HL-60/S4 treated with retinoic acid at 250 ng/mL for 4 days and 3 days (cell line): ENCODE results near the gene KLHDC8A.

Source experiments
- in situ Hi-C: fragments of 300-500 bp; cut with MboI; formaldehyde crosslinking; loops from 2 replicates; pipeline ENCODE4 v1.7.0; 2022; ENCODE audit warnings: low sequenced_read_pairs

Gene KLHDC8A

GRCh38 chr1:205319081-205320018, 37.4 kb downstream of the KLHDC8A start:
- in situ Hi-C loops: loop anchor here (5.0 kb wide), 1 partner anchor 32 kb away; no protein-coding TSS in a partner anchor

- in situ Hi-C loops: no loop called here
Measured at GRCh38 chr1:205318231-205318991, 38.3 kb downstream of the KLHDC8A start.

GRCh38 chr1:205317311-205317917, 39.3 kb downstream of the KLHDC8A start:
- in situ Hi-C loops: no loop called here

- in situ Hi-C loops: no loop called here
Measured at GRCh38 chr1:205316161-205316566, 40.6 kb downstream of the KLHDC8A start.

GRCh38 chr1:205315008-205315618, 41.6 kb downstream of the KLHDC8A start:
- in situ Hi-C loops: no loop called here

GRCh38 chr1:205313563-205314308, 43.0 kb downstream of the KLHDC8A start:
- in situ Hi-C loops: no loop called here

- in situ Hi-C loops: no loop called here
Measured at GRCh38 chr1:205312866-205313562, 43.7 kb downstream of the KLHDC8A start.

- in situ Hi-C loops: no loop called here
Measured at GRCh38 chr1:205310976-205311704, 45.6 kb downstream of the KLHDC8A start.

- in situ Hi-C loops: no loop called here
Measured at GRCh38 chr1:205309741-205310140, 47.0 kb downstream of the KLHDC8A start.

GRCh38 chr1:205306929-205307566, 49.7 kb downstream of the KLHDC8A start:
- in situ Hi-C loops: no loop called here

GRCh38 chr1:205304695-205305070, 52.0 kb downstream of the KLHDC8A start:
- in situ Hi-C loops: no loop called here

- in situ Hi-C loops: no loop called here
Measured at GRCh38 chr1:205304046-205304694, 52.6 kb downstream of the KLHDC8A start.

GRCh38 chr1:205303247-205303888, 53.4 kb downstream of the KLHDC8A start:
- in situ Hi-C loops: no loop called here

GRCh38 chr1:205301842-205302588, 54.7 kb downstream of the KLHDC8A start:
- in situ Hi-C loops: no loop called here

GRCh38 chr1:205301205-205301821, 55.4 kb downstream of the KLHDC8A start:
- in situ Hi-C loops: no loop called here

- in situ Hi-C loops: no loop called here
Measured at GRCh38 chr1:205300149-205300548, 56.6 kb downstream of the KLHDC8A start.
